HUDEP-2 (cell line): Measurements from ENCODE around the gene FOXL3.

Source experiments
- DNase-seq, 76 experiments: peaks; one replicate each; lab custom pipeline; 2025; ENCODE audit not compliant: unreplicated experiment in 76 of 76; lab: John Stamatoyannopoulos, UW

FOXL3 gene

DNA sequence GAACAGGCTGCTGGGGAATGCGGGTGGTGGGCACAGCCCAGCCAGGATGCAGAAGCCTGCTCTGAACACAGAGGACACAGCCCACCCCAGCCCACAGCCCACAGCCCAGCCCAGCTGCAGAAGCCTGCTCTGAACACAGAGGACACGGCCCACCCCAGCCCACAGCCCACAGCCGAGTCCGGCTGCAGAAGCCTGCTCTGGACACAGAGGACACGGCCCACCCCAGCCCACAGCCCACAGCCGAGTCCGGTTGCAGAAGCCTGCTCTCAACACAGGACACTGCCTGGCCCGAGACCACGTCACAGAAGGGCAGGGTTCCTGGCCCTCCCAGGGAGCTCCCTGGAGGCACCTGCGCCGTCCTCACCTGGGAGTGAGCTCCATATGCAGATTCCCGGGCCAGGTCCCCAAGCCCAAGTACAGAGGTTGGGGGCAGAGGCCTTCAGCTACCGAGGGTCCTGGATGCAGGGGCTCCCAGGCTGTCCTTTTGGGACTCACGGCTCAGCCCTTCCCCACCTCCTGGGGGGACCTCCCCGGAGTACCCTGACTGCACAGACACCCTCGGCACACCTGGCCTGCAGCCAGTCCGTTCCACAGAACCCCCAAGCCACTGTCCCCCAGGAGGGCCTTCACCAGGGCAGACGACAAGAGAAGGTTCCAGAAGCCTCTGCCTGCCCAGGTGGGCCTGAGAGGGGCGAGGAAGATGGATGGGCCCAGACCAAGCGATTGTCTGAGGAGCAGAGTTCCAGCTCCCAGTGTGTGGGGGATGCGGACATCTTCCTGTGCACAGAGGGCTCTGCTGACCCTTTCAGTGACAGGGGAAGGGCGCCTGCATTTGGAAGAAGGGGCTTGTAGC is 23.7 kb upstream of the FOXL3 start:
- no peak for DNase-seq

DNA sequence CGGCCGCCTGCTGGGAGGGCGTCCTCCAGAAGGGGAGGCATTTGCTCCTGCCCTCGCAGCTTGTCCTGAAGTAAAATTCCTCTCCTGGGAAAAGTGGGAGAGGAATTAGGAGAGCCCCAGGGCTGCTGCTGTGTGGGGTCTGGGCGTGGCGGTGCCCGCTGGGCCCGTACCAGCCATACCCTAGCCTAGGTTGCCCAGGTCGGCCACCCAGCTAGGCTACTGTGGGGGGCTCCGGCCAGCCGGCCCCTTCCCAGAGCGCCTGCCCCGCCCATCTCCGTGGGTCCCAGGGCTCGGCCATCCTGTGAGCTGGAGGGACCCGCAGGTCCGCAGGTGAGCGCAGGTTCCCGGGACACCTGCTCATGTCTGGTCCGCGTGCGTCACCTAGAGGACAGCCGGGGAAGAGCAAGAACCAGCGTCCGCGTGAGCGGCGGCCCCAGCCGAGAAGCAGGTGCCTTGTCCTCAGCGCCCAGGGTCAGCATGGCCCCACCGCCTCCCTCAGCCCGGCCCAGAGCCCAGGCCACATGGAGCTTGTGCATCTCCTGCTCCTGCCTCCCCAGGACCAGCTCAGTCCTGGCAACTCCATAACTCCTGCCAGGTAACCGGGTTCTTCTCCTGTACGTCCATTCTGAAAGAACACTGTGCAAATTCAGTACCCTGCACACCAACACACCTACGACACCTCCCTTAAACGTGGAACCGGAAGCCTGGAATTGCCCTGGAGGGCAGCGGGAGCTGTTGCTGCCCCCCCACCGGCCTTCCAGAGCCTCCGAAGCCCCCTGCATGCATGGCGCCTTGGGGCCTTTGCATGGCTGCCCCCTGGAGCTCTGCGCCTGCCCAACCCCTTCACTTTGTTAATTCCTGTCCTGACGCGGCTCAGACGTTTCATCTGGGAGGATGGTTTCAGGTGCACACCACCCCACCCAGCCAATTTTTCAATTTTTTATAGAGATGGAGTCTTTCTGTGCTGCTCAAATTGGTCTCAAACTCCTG is 22.8 kb upstream of the FOXL3 start:
- DNase-seq = no peak

DNA sequence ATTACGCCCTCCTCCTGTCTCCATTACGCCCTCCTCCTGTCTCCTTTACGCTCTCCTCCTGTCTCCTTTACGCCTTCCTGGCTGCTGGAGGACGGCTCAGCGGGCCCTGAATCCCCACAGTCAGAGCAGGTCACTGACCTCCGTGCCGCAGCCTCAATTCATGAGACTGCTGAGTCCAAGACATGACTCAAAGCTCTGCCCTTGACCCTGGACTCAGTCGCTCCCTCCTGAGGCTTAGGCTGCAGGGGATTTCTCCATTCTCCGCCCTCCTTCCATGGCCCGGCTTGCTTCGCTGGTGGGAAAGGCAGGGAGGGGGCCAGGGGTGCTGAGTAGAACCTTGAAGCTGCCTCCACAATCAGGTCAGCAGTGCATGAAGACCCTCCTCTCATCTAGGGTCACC is 21.0 kb upstream of the FOXL3 start:
- DNase-seq = no peak

DNA sequence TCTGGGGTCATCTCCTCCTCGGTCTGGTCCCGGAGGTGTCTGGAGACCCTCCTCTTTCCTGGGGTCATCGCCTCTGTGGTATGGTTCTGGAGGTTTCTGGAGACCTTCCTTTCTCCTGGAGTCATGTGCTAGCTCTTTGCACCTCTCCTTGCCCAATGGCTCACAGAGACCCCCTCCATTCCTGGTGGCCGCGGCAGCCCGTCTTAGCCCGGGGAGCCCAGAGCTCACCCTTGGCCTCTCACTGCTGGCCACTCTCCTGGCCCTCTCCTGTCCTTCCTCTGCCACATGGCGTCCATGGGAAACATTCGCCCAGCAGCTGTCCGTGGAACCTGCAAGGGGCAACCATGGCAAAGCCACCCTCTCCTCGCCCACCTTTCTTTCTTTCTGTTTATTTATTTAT is 20.2 kb upstream of the FOXL3 start:
- no peak for DNase-seq

DNA sequence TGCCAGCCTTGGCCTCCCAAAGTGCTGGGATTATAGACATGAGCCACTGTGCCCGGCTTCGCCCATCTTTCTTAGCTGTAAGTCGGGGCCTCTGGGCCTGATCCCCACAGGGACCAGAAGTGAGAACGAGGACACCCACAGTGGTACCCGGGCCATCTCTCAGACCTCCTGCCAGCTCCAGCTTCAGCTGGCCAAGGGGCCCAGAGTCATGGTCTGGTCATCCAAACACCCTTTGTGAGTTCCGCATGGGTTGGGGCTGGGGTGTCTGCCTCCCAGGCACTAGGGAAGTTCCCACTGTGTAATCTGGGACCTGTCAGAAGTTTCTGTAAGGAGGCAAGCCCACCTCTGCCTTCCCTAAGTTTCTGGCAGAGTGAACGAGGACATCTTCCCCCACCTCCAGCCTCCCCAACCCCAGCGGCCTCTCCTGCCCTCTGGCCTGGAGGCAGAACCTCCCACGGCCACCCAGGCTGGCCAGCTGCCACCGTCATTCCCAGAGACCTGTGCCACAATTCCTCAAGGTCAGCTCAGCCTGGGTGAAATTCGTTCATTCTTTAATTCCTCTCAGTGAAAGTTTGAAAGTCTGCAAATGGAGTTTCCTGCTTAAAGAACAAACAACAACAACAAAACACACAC is 19.5 kb upstream of the FOXL3 start:
- DNase-seq = no peak

DNA sequence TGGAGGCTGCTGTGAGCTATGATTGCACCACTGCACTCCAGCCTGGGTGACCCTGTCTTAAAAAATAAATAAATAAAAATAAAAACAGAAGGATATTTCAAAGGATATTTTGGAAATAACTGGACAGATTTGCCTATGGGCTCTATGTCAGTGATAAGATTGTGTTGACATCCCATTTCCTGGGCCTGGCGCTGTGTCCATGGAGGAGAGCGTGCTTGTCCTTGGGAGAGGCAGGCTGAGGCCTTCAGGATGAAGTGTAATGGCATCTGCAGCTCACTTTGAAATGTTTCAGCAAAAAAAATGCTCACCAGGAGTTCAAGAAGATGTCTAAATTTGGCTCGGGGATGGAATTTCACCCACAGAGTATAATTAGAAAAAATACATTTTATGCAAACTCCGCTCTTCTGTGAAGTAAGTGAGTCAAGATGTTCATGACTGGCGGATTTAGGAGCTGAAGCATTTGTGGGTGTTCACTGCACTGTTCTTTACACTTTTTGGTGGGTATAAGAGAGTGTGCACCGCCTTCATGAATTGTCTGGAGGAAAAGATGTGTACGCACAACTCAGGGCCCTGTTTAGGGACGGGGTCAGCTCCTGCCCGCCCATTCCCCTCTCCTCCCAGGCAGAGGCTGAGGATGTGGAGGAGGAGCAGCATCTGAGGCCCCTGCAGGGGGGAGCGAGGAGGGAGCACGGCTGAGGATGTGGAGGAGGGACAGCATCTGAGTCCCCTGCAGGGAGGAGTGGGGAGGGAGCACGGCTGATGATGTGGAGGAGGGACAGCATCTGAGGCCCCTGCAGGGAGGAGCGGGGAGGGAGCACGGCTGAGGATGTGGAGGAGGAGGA is 18.5 kb upstream of the FOXL3 start:
- DNase-seq = no peak

DNA sequence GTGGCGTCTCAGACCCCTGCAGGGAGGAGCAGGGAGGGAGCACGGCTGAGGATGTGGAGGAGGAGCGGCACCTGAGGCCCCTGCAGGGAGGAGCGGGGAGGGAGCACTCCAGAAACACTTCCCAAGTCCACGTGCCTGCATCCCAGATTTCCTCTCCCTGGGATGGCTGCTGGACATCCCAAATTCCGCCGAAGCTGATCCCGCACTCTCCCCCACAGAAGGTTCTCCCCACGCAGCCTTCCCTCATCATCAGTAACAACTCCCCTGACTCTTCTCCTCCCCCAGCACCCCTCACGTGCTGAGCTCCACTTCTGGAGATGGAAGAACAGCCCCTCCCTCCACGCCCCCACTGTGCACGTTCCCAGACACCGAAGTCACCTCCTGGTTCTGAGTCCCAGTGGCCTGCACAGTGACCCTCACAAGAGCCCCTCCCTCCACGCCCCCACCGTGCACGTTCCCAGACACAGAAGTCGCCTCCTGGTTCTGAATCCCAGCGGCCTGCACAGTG is 17.8 kb upstream of the FOXL3 start:
- no peak for DNase-seq

DNA sequence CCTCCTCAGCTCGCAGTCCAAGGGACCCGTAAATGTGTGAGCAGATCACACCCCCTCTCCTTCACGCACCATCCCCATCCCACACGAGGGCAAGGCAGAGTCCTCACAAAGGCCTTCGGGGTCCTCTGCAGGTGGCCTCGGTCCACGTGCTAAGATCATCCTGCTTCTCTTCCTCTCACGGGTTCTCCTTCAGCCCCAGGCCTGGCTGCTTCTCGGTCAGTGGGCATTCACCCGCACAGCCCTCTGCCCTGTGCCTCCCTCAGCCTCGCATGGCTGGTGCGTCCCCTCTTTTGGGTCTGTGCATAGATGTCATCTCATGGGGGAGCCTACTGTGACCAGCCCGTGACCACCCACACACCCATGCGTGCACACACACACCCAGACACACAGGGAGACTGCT is 17.3 kb upstream of the FOXL3 start:
- DNase-seq = no peak

DNA sequence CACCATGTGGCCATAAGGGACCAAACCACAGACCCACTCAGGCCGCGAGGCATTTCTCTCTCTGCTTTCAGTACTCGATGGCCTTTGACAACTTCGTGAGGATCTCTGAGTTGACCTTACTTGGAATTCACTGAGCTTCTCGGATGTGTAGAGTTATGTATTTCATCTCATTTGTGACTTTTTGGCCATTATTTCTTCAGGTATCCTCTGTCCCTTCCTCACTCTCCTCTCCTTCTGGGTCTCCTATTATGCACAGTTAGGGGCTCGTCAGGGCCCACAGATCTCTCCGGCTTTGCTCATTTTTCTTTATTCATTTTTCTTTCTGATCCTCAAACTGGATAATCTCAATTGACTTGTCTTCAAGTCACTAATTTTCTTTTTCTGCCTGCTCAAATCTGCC is 16.6 kb upstream of the FOXL3 start:
- DNase-seq = peak in 1 of 76 experiments; percentile 1

DNA sequence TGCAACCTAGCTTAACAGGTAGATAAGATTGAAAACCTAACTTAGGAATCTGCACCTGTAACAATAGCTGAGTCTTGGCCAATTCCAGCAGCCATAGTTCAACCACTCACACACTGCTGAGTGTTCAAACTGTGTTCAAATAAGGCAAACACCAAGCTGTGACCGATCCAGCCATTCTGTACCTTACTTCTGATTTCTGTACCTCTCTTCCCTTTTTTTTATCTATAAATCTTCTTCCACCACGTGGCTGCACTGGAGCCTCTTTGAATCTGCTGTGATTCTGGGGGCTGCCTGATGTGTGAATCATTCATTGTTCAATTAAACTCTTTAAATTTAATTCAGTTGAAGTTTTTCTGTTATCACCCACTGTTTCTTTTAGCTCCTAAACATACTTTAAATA is 15.7 kb upstream of the FOXL3 start:
- DNase-seq = no peak

DNA sequence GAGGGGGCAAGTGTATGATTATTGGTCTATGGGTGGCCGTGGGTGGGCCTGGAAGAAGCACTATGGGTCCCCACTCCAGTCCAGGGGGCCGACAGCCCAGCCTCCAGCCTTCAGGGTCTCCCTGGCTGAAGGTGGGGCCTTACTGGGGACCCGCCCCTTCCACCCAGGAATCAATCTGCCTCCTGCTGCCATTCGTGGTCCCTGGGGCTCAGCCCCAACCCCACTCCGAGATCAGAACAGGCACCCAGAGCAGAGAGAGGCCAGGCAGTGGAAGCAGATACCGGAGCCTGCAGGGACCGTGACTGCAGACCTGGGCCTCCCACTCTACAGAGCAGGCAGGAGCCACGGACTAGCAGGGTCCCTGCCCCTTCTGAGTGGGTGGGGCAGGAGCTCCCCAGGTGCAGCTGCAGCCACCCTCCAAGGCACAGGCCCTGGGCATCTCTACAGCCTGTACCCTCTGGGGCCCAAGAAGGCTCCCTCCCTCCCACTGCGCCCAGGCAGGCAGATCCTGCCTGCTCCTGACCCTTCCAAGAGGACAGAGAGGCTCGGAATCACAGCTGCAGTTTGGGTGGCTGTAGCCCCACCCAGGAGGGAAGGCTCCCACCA is 13.6 kb upstream of the FOXL3 start:
- no peak for DNase-seq

DNA sequence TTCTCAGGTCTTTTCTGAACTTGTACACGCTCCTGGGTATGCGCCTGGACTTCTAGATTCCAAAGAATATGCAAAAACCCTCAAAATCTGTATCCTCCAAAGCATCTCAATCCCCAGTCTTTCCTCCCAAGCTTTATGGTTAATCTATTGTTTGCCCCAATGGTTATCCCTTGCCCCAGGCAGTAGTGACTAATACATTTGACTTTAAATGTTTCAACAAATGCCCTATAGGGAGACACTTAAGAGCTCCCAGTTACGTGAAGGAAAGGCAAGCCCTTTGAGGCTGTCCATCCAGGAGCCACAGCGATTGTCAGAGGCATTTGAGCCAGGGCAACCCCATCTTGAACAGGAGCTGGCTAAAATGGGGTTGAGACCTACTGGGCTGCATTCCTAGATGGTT is 12.7 kb upstream of the FOXL3 start:
- DNase-seq = no peak

DNA sequence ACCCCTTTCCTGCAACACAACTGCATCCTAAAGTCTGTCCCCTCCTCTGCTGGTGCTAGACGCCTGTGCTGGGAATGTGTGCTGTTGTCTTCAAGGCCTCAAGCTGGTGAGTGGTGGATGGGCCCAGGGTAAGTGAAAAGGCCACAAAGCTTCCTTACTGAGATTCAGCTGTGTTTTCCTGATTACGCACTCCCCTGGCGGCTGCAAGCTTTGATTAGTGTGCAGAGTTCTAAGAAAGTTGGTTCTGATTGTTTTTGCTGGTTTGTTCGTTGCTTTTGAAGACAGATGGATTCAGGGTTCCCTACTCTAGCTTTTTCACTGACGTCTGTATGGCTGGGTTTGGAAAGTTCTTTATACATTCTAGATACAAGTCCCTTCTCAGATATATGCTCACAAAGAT is 11.9 kb upstream of the FOXL3 start:
- no peak for DNase-seq

DNA sequence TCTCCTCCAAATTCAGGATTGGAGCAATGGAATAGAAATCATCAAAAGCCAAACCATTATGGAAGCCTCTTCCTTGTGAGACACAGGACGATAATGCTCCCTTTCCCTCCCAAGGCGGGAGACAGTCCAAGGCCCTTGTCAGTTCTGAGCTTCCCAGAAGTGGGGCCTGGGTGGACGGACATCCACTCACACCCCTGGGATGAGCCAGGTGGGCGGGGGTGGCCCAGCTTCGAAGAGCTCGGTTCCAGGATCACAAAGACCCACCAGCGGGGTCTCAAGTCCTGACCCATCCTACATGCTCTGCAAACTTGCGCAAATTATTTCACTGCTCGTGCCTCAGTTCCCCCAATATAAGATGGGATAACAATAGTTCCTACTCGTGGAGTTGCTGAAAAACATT is 10.1 kb upstream of the FOXL3 start:
- no peak for DNase-seq

DNA sequence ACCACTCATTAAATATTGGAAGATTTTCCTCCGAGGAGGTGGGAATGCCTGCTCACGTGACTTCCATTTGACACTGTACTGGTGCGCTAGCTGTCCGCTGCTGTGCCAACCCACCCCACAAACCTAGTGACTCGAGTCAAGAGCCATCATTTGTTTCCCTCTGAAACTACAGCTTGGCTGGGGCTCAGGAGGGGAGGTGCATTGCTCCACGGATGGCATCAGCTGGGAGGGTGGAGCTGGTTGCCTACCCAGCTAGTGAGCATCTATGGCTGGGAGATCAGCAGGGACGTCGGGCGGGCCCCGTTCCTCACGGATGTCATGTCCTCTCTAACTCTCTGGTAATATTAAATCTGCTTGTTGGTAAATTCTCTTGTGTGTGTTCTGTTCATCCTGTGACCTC is 9.5 kb upstream of the FOXL3 start:
- no peak for DNase-seq

DNA sequence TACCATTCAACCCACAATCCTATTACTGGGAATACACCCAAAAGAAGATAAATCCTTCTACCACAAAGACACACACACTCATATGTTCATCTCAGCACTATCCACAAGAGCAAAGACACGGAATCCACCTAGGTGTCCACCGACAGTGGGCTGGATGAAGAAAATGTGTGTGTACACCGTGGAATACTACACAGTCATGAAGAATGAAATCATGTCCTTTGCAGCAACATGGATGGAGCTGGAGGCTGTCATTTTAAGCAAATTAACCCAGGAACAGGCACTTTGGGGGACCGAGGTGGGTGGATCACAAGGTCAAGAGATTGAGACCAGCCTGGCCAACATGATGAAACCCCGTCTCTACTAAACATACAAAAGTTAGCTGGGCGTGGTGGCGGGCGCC is 8.3 kb upstream of the FOXL3 start:
- DNase-seq = no peak

DNA sequence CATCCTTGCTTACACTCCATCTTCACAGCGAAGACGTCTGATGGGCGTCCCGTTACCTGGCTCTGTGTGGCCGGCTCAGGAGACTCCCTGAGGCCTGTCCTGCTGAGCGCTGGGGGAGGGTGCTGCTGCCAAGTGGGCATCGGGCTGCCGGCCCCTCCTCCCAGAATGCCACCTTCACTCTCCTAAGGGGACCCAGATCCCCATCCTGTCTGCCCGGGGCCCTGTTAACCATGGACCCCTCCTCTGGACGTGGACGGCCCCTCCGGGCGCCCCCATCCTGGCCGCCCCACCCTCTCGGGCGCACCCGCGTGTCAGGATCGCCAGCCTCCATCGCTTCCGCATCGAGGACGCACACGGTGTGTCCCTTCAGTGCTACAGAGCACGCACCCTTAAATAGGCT is 7.3 kb upstream of the FOXL3 start:
- no peak for DNase-seq

DNA sequence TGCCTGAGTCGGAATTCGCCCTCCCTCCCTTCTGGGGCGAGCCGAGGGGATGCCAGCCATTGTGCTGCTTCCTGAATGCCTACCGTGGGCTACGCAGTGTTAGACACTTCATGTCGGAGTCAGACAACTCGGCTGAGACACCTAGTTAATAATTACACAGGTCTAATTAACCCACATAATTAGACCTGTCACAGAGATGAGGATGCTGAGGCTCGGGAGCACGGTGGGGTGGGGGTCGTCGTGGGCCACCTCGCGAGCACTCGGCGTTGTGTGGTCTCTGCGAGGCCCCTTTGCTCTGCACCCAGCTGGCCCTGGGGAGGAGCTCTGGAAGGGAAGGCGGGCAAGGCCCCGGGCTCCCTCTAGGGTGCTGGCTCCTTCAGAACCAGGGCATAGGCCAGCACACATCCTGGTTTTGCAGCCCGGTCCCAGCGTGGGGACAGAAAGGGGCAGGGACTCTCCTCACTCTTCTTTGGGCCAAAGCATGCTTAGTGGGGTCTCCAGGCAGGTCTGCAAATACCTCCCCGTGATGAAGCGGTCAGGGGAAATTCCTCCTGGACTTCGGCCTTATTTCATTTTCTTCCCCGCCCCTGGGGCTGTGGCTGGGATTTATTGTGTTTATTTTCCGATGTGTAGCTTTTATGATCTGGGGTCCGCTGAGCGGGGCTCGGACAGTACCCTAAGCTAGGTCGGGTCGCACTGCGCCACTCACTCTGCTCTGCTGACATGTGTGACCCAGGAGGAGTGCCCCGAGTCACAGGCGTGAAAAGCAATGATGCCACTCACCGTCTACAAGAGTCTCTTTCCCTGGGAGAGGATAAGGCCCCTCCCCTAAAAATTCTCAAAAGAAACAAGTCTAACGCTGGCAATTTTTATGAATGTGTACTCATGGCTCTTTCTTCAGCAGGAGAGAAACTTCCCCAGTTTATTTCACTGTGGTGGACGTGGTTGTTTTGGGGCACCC is 4.9 kb upstream of the FOXL3 start:
- no peak for DNase-seq

DNA sequence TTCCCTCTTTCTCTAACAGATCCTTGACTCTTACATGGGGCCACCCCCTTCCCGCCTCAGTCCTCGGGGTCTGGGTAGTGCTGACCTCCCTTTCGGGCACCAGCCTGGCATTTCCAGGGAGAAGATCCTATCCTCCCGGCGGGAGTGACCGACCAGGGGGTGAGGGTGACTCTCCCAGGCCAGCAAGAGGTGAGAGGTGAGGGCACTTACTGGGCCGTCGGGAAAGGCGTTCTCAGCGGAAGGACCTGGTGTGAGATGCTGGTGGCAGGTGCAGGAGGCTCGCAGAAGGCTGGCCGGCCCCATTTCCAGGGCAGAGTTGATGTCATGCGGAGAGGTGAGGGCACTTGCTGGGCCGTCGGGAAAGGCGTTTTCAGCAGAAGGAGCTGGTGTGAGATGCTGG is 4.2 kb upstream of the FOXL3 start:
- no peak for DNase-seq
